Cardiac muscle cell (in vitro differentiated cells and primary cell): ENCODE measurements around the gene SNED1. TPM values are rescaled to one million over a fixed set of nuclear protein-coding genes. Genes with fewer than 3 reads are reported as not detected.

Experiments
- DNase-seq, 2 donors: peaks; one replicate each; pipeline versions ENCODE4 v3.0.0 to v3.0.0-alpha.2; 2010 to 2017; ENCODE audit warnings: low read depth in 1 of 2, low spot score in 1 of 2
- H3K27ac ChIP-seq: fragments of 200-600 bp; sonication (generic); 2 replicates; pipeline ENCODE4 v1.5.1; 2016
- H3K27me3 ChIP-seq: fragments of 200-600 bp; sonication (generic); 2 replicates; pipeline ENCODE4 v1.6.0; 2016; ENCODE audit warnings: control low read depth
- H3K36me3 ChIP-seq: fragments of 200-600 bp; sonication (generic); 2 replicates; pipeline ENCODE4 v1.5.1; 2016; ENCODE audit warnings: control low read depth
- H3K4me1 ChIP-seq: fragments of 200-600 bp; sonication (generic); 2 replicates; pipeline ENCODE4 v1.8.1; 2017; ENCODE audit warnings: low read depth, mild to moderate bottlenecking, mixed run types
- H3K4me3 ChIP-seq: fragments of 200-600 bp; sonication (generic); 2 replicates; pipeline ENCODE4 v1.5.1; 2016; ENCODE audit warnings: mild to moderate bottlenecking
- H3K9me3 ChIP-seq: fragments of 200-600 bp; sonication (generic); 2 replicates; pipeline ENCODE4 v1.5.1; 2017; ENCODE audit warnings: low read depth, mild to moderate bottlenecking, control low read depth
- CTCF ChIP-seq: IDR thresholded peaks from 2 replicates; pipeline ENCODE4 v1.5.1; 2012; ENCODE audit warnings: low read depth, mild to moderate bottlenecking, low read length
- polyA plus RNA-seq: library from polyadenylated mRNA; unstranded; fragments of >200 nt; fragmentation: Nextera tagmentation; extraction: Ambion mirVana; gene quantifications from 2 replicates; pipeline ENCODE4 v1.2.1, GENCODE V29; 2016
- total RNA-seq: library from RNA; depleted of rRNA; stranded (reverse); fragments of >200 nt; gene quantifications from 2 replicates; pipeline ENCODE4 v1.2.3, GENCODE V29; 2016

The SNED1 gene
- total and polyA plus RNA-seq, 2 experiments from 2014 or later: 0.09 to 0.76 TPM

- no peak overlapping the region for H3K4me3 ChIP-seq
- H3K27ac ChIP-seq: no peak overlapping the region
- H3K27me3 ChIP-seq: no peaks in the 10 kb centered on the region
- peaks cover 3% of the 10 kb centered on the region for H3K4me1 ChIP-seq
- no peak for DNase-seq
- TF ChIP-seq CTCF: no peak
- H3K9me3 ChIP-seq: no peaks in the 10 kb centered on the region
- H3K36me3 ChIP-seq: peaks cover 4% of the 10 kb centered on the region
Observed at GRCh38 chr2:241110607-241111439, 112.4 kb downstream of the SNED1 start.

GRCh38 chr2:241111440-241111805 lies 113.0 kb downstream of the SNED1 start:
- Histone ChIP-seq H3K4me1 (no peaks in the 10 kb centered on the region), H3K4me3 (no peak overlapping the region), H3K9me3 (no peaks in the 10 kb centered on the region), H3K27me3 (no peaks in the 10 kb centered on the region), H3K27ac (no peak overlapping the region), H3K36me3 (peaks cover 4% of the 10 kb centered on the region)
- TF ChIP-seq CTCF: no peak
- no peak for DNase-seq

GRCh38 chr2:241112046-241112445 lies 113.6 kb downstream of the SNED1 start:
- no peaks in the 10 kb centered on the region for H3K9me3 ChIP-seq
- no peak overlapping the region for H3K4me3 ChIP-seq
- TF ChIP-seq CTCF: no peak
- peaks cover 4% of the 10 kb centered on the region for H3K36me3 ChIP-seq
- DNase-seq: no peak
- no peaks in the 10 kb centered on the region for H3K4me1 ChIP-seq
- no peaks in the 10 kb centered on the region for H3K27me3 ChIP-seq
- no peak overlapping the region for H3K27ac ChIP-seq

GRCh38 chr2:241112592-241112991 lies 114.2 kb downstream of the SNED1 start:
- no peak for DNase-seq
- no peaks in the 10 kb centered on the region for H3K27me3 ChIP-seq
- no peaks in the 10 kb centered on the region for H3K4me1 ChIP-seq

GRCh38 chr2:241114836-241115235 lies 116.4 kb downstream of the SNED1 start:
- no peak for DNase-seq
- no peak overlapping the region for H3K4me3 ChIP-seq

More at GRCh38 chr2:241112592-241112991, 114.2 kb downstream of the SNED1 start:
- H3K36me3 ChIP-seq: peaks cover 4% of the 10 kb centered on the region
- H3K4me3 ChIP-seq: no peak overlapping the region
- H3K27ac ChIP-seq: no peak overlapping the region
- no peak for TF ChIP-seq CTCF
- no peaks in the 10 kb centered on the region for H3K9me3 ChIP-seq

More at GRCh38 chr2:241114836-241115235, 116.4 kb downstream of the SNED1 start:
- no peak overlapping the region for H3K27ac ChIP-seq
- H3K36me3 ChIP-seq: peaks cover 4% of the 10 kb centered on the region
- H3K4me1 ChIP-seq: no peaks in the 10 kb centered on the region
- no peaks in the 10 kb centered on the region for H3K27me3 ChIP-seq
- TF ChIP-seq CTCF: no peak
- no peaks in the 10 kb centered on the region for H3K9me3 ChIP-seq
